ENCODE data around the gene STK35.

STK35 gene

DNA sequence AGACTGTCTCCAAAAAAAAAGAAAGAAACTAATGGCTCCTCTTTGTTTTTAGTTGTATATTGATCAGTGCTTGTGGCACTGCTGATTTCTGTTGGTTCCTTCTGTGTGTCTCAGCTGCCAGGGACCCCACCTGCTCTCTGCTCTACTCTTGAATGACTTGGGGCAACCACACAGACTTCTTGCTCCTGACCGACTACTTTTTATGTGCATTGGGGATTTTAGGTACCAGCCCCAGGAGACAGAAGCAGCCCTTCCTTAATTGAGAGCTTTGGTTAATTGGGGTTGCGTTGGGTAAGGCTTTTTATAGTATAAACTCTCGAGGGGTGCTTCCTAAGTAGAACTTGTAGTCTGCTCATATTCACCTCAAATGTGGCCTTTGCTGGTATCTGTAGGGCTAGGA lies 6.9 kb downstream of the STK35 start:
- DNase-seq = no peak

DNA sequence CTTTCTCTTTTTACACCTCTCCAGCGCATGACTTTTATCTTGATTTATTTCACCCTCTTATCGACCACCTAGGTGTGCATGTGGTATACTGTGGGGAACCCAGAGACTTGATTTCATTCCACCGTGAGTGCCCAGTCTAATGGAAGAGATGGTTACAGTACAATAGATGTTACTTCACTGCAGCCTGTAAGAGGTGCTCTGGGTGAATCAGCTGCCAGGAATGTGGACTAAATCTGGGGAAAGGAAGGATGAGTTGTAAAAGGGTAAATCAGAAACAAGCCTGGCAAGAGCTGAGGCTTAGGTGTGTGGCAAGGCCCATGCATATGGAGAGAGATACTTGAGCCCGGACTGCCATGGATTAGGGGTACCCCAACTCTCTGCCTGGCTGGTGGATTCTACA lies 7.4 kb downstream of the STK35 start:
- DNase-seq = no peak

DNA sequence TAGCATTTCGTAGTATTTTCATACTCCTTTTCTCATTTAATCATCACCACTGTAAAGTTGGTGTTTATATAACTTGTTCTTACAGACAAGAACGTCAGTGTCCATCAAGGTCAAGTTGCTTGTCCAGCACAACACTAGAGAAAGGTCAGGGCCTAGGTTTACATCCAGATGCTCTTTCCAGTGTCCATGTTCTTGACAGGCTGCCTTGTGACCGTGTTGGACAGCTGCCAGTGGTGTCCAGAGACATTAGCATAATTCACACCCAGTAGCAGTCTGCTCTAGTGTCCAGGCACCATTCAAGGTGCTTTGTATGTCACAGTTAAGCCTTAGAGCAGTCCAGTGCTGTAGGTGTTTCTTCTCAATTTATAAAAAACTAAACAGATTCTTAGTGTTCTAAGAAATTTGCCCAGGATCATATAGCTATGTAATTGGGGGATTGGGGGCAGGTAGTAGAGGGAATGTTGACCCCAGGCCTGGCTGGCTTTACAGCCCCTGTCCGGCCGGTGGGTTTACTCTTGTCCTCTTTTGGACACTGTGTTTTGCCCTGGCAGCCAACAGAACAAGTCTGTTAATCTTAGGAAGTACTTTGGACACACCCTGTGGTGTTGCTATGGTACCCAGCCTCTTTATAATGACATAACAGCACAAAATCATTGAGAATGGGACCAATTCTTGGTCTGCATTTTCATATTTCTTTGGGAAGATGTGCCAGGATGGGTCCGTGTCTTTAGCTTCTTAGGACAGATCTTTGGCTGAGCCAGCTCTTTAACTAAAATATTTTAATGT lies 8.0 kb downstream of the STK35 start:
- no peak for DNase-seq

DNA sequence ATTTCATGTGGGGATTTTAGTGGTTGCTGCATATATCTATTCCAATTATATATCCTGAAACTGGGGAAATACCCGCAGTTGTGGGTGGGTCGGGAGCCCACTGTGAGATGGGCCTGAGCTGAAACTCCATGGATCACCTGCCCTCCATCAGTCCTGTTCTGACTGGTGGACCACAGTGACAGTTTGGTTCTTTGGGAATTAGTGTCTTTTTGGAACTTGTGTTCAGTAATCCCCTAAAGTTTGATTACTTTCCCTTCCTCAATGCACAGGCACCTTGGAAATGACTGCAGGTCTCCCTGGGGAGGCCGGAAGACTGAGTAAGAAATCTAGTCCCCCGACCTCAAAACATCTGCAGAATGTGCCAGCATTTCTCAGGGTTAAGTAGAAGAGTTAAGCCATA lies 11.3 kb downstream of the STK35 start:
- no peak for DNase-seq

DNA sequence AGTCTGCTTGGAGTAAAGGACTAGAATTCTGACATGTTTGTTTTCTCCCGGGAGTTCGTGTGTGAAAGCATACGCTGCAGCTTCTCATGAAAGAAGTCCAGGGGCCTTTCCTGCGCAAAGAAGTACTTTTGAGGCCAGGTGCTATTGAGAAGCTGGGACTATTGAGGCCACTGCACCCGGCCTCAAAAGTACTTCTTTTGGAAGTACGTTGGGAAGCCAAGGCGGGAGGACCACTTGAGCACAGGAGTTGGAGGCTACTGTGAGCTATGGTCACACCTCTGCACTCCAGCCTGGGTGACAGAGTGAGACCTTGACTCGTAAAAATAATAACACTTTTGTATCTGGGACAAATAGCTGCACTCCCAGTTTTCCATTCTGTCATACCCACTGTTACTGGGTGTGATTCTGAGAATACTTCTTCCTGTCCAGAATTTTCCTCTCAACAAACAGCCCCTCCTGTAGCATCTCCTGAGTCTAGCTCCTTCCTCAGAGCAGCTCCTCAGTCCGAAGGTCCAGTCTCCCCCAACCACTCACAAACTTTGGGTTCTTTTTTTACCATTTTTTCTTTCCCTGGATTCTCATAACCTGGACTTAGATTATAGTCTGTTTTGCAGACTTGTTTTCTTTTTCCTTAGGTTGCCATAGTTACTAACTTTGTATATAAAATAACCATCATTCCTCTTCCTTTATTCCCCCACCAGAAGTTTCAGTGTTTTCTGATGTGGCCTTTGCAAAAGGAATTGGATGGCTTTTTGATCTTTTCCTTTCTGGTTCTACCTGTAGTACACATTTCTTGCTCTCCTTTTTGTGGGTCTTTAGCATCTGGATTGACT lies 12.7 kb downstream of the STK35 start:
- no peak for DNase-seq

DNA sequence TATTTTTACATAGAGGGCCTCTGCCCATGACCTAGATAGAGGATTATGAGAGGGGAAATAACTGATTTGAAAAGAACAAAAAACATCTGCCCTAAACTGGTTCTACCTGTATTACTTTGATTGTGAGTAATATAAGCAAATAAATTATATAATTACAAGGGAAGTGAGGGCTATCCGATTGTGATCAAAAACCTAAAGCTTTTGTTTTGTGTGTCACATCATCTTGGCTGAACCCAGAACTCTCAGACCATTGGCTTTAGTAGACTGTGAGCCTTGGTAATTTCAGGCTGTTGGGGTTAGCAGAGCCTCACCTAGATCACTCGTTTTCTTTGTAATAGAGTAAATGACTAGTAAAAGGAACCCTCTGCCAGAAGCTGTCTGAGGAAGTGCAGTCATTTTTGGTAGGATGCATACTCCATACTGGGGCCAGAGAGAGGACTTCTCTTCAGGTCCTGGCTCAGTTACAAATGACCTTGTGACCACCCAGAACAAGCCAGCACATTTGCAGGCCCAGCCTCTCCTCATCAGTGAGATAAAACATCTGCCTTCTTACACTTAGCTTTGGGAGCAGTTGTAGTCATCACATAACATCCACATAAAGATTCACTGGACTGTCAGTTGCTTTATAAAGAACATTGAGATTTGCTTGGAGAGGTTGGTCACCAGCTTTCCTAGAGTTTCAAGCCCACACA lies 13.5 kb downstream of the STK35 start:
- no peak for DNase-seq

DNA sequence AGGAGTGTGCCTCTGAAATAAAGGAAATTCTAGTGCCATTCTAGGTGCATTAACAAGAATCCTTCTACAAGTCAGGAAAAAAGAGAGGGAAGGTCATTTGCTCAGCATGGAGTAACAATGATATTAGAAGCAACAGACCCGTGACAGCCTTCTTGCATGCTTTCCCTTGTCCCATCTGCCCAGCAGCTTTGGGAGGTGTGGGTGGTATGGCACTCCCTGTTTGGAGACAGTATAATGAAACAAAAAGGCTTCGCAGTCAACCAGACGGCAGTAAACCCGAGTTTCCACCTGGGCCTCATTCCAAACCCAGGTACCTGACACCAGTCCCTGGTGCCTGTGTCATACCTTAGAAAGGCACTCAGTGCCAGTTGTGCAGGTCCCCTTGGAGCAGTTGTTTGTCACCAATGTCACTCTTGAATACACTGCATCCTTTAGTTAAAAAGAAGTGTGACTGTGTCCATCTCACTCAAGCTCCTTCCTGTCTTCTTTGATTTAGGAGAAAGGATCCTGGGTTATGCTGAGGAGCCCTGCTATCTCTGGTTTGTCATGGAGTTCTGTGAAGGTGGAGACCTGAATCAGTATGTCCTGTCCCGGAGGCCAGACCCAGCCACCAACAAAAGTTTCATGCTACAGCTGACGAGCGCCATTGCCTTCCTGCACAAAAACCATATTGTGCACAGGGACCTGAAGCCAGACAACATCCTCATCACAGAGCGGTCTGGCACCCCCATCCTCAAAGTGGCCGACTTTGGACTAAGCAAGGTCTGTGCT lies 14.7 kb downstream of the STK35 start:
- no peak for DNase-seq

DNA sequence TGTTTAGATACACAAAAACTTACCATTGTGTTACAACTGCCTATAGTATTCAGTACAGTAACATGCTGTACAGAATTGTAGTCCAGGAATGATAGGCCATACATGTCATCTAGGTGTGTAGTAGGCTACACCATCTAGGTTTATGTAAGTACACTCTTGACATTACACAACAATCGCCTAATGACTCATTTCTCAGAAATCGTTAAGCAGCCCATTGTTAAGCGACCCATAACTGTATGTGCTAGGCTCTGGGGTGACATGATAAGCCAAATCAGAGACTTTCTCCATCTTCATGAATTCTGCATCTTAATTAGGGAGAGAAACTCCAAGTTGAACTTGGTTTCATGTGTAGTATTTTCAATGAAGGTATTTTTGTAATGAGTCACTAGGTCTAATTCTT lies 17.2 kb downstream of the STK35 start:
- DNase-seq = no peak

DNA sequence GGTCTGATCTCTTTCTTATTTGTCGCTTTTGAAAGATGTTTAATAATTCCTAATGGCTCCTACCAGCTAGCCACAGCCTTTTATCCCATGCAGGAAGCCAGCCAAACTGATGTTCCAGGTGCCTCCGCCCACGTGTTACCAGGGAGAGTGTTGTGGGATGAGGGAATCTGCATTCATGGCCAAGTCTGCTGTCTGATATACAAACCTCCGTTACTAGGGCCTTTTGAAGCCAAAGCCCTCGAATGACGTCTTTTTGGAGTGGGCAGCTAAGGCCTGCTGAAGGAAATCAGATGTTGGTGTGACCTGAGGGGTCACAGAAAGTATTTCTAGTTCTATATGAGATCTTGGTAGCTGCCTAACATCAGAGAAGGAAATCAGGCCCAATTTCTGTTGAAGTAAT lies 21.3 kb downstream of the STK35 start:
- DNase-seq = no peak

DNA sequence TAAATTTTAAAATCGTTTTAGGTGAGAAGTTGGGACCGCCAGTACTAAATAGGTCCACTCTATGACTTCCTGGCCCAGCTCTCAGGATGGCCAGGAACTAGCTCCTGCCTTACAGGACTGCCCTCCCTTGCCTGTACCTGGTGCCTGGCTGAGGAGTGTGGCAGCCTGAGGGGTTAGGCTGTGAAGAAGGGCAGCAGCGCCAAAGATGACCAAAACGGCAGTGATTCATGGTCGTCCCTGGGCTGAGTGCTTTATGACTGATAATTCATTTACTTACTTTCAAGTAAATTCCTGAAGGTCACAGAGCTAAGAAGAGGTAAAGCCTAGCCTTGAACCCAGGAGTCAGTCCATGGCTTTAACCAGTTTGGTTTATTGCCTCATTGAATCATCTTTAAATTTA lies 22.1 kb downstream of the STK35 start:
- DNase-seq = no peak

DNA sequence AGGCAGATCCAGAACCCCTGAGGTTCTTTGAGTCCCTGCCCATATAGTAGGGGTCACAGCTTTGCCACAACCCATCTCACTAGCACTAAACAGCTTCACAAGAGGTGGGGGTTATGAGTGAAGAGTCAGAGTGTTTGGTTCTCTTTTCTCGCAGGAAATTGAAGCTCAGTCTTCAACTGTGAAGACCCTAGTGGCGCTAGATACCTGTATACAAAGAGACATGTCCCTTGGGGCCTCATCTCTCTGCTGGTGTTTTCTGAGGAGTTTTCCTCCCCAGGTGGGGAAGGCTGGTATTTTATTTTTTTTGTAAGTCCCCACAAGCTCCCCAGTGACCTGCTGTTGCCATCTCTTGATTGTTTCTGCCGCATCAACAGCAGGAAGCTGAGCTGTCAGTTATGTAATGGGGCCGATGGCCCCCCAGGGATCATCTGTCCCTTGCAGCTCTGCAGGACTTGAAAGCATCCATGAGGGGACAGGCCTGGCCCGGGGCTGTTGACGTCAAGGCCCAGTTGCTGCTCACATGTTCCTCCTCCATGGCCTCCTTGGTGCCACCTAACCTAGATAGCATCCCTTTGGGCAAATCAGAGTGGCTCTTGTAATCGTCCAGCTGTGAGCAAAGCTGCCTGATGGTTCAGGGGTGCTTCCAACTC lies 23.1 kb downstream of the STK35 start:
- no peak for DNase-seq

DNA sequence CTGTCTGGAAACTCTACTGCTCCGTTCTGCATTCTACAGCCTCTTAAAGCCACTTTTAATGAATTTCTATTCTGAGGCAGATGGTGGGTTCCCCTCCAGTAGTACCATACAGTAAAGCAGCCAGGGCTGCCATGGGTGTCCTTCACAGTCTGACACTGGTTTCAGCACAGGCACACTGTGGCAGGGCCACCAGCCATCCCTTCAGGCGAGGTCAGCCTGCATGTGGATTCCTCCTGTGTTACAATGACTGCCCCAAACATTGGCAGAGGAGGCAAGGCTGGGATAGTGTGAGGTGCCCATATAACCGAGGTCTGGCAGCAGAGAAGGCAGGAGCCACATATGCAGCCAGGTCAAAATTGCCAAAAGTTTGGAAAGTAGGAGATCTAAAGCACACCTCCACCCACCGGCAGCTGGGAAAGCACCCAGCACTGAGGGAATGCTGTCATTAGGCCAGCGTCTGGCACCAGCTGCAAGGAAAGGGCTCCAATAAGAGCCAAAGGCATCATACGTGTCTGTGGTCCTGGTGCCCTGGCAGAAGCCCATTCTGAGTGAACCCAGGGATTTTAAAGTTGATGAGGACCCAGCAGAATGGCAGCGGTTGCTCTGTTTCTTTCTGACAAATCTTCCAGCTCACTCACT lies 24.0 kb downstream of the STK35 start:
- DNase-seq = no peak

DNA sequence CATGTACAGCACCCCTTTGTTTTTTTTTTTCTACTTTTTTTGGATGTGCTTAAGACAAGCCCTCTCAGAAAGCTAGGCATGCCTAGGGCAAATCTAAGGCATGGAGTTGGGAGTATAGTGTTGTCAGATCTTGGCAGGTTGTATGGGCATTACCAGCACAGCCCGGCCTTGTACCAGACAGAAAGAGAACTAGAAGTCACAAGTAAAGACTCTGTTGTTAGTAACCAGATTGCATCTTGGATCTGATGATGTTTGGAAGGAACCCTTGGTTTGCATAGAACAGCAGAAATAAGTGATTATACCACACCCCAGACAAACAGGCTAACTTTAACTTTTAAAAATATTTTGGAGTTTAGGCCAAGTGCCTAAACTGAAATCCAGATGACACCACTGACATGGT lies 25.6 kb downstream of the STK35 start:
- DNase-seq = no peak

DNA sequence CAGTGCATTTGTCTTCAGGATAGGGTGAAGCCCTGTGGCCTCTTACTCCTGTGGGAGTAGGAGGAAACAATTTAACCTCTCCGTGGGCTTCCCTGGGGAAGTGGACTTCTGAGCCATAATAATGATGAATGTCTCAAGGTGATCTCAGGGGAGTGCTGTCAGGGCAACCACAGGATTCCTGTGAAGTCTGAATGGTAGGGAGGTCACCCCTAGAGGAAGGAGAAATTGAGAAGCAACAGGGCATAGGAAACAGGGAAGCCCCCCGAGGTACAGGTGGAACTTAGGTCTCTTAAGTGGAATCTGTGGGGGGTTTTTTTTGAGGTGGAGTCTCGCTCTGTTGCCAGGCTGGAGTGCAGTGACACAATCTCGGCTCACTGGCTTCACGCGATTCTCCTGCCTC lies 26.9 kb downstream of the STK35 start:
- no peak for DNase-seq

DNA sequence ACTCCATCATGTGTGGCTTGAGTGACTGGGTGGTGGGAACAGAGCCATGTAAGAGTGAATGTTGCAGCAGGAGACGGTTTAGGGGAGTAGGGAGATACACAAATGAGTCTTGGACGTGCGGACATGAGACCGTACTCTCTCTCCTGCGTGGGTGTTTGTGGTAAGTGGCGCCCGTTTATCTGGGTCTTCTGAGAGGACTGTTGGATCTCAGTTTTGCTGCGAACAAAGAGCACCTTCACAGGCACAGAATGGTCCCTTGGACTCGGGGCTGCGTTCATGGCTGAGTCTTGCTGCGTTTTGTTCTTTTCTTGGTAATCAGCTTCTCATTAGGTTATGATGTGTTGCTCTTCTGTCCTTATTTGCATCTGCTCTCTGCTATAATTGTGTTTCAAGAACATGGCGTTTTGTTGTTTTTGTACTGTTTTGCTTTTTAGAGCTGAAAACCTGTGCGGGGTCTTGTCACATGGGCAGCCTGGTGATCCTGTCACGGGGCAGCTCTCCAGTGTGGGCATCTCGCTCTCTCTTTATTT lies 28.5 kb downstream of the STK35 start:
- no peak for DNase-seq

DNA sequence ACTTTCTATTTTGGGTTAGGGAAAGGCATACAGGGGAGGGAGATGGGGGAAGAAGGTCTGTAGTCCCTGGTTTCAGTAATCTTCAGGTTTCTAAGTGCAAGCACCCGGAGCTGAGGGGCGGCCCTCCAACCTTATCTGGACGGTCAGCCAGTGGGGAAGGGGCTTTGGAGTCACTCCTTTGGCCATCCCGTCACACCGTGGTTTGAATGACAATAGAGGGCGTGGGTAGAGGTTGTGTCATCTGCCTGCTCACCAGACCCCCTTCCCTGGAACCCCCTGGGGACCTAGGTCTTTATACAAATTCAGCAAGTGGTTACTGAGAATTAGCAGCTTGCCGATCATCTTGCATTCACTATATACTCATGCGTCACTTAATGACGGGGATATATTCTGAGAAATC lies 29.1 kb downstream of the STK35 start:
- no peak for DNase-seq

DNA sequence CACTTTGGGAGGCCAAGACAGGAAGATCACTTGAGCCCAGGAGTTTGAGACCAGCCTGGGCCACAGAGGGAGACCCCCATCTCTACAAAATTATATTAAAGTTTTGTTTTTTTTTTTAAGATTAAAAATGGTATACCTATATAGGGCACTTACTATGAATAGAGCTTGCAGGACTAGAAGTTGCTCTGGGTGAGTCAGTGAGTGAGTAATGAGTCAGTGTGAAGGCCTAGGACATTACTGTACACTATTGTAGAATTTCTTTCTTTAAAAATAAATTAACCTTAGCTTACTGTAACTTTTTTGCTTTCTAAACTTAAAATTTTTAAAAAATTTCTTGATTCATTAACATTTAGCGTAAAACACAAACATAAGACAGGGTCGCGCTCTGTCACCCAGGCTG lies 29.7 kb downstream of the STK35 start:
- no peak for DNase-seq

DNA sequence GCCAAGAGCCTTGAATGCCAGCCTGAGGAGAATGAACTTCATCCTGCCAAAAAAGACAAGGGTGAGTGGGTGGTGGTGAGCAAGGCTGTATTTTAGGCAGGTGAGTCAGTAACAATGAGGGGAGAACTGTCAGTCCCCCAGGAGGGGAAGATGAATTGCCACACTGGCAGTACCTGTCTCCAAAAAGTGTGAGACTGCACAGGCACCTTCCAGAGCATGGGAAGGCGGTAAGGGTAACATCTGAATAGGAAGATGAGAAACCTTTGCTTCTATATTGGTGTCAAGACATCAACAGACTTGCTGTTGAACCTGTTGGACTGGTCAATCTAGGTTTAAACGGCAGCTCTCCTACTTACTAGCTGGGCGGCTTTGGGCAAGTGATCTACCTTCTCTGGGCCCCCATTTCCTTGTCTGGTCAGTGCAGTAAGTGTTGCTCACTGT lies 30.9 kb downstream of the STK35 start:
- DNase-seq = no peak

DNA sequence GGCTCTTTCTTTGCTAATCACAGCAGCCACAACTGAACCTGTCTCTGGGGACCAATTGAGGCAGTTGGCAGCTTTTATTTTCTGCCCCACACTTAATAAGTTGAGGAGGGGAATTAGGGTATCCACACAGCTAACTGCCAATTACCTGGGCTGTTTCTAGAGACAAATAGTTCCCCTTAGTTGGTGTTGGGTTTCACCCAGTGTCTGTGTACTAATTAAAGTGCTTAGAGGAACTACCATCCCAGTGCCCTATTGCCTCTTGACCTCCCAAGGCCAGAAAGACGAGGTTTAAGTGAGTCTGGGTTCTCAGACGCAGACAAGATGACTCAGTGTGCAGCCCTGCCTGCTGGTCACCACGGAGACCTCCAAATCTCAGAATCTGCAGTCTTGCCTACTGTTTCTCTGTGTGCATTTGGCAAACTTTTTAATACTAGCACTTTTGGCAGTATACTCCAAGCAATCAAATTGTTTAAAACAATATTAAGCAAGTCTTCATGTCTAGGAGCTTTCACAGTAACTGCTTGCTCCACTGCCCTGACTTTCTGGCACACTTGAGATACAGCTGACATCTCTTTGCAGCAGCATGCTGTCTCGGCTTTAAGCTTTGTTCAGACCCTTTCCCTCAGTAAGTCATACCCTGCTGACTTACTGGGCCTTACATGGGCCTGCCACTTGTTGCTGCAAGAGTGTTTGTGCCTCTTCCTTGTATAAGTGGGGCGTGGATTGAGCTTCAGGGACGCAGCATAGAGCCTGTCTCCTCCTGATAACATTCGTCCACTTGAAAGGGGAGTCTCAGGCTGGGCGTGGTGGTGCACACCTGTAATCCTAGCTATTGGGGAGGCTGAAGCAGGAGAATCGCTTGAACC lies 31.9 kb downstream of the STK35 start:
- DNase-seq = no peak

DNA sequence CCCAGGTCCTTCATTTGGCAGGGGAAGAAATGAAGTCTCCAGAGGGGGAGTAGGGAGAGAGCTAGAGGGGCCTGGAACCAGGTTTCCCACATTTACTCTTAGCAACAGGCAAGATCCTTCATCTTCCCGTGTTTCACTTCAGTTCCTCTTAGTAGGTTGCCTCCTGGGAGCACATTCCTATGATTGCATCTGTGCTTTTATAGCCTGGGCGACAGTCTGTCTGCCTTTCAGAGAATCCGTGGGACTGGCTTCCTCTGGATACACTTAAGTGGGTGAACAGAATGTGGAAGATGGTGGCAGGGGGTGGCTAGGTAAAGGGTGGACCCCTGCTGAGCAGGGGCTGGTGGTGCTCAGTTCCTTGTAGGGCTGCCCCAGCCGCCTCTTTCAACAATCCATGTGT lies 33.4 kb downstream of the STK35 start:
- DNase-seq = no peak

DNA sequence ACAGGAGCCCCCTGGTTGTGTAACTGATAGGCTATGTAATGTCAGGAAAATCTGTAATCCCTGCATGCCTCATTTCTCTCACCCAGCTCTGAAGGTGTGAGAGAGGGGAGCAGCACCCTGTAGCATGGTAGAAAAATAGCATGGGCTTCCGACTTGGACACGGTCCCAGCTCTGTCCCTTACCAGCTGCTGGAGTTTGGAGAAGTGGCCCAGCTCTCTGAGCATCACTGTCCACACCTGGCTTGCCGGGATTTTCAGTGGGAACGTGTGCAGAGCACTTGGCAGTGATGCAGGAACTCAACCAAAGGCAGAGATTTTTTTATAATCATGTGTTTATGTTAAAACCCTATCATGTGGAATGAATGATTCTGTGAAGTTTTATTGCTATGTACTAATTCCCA lies 34.6 kb downstream of the STK35 start:
- no peak for DNase-seq

Data from NCI-H2171 (cell line).